CD4-positive, alpha-beta T cell treated with Interleukin-17A for 4 hours (primary cell): Measurements from ENCODE around the gene TLDC2.
"Not testable (repeated sequence)": the region's sequence is repeated elsewhere in the genome, so short reads cannot be mapped to it uniquely, and the experiment has no call there.

Experiments
- DNase-seq: peaks from one replicate; pipeline ENCODE4 v3.0.0-alpha.2; 2020; ENCODE audit warnings: mixed read lengths

Gene TLDC2

GRCh38 chr20:36917240-36917639 lies 41.3 kb downstream of the TLDC2 start:
- DNase-seq: no peak

GRCh38 chr20:36917943-36918342 lies 42.0 kb downstream of the TLDC2 start:
- no peak for DNase-seq

- peak; percentile 49 for DNase-seq
Observed at GRCh38 chr20:36919715-36920333, 43.9 kb downstream of the TLDC2 start.

GRCh38 chr20:36920334-36920730 lies 44.4 kb downstream of the TLDC2 start:
- DNase-seq: no peak

- DNase-seq: no peak
Observed at GRCh38 chr20:36924167-36925045, 48.5 kb downstream of the TLDC2 start.

- DNase-seq: no peak
Observed at GRCh38 chr20:36925234-36925633, 49.3 kb downstream of the TLDC2 start.

GRCh38 chr20:36926653-36927200 lies 50.8 kb downstream of the TLDC2 start:
- no peak for DNase-seq

- DNase-seq: no peak
Observed at GRCh38 chr20:36927704-36928103, 51.8 kb downstream of the TLDC2 start.

GRCh38 chr20:36929290-36929689 lies 53.4 kb downstream of the TLDC2 start:
- no peak for DNase-seq

GRCh38 chr20:36929691-36930090 lies 53.8 kb downstream of the TLDC2 start:
- no peak for DNase-seq

GRCh38 chr20:36932067-36932466 lies 56.1 kb downstream of the TLDC2 start:
- not testable (repeated sequence) for DNase-seq

GRCh38 chr20:36932476-36933426 lies 56.8 kb downstream of the TLDC2 start:
- DNase-seq: no peak

GRCh38 chr20:36933571-36933970 lies 57.6 kb downstream of the TLDC2 start:
- not testable (repeated sequence) for DNase-seq

GRCh38 chr20:36936341-36936740 lies 60.4 kb downstream of the TLDC2 start:
- no peak for DNase-seq

- DNase-seq: not testable (repeated sequence)
Observed at GRCh38 chr20:36936761-36937401, 60.9 kb downstream of the TLDC2 start.

- no peak for DNase-seq
Observed at GRCh38 chr20:36937402-36937770, 61.4 kb downstream of the TLDC2 start.

GRCh38 chr20:36941401-36941835 lies 65.5 kb downstream of the TLDC2 start:
- DNase-seq: peak; percentile 50
